Mucosa of stomach (tissue), 1 donor: Measurements from ENCODE around the gene USF1.
"Not testable (repeated sequence)": the region's sequence is repeated elsewhere in the genome, so short reads cannot be mapped to it uniquely, and the experiment has no call there.

Experiments used
- H3K27me3 ChIP-seq: one replicate; pipeline ENCODE4 v1.7.0; 2013; ENCODE audit warnings: mild to moderate bottlenecking, low read length; ENCODE audit not compliant: control insufficient read depth, insufficient read depth
- H3K36me3 ChIP-seq: one replicate; pipeline ENCODE4 v1.7.0; 2013; ENCODE audit warnings: low read length; ENCODE audit not compliant: control insufficient read depth, insufficient read depth
- H3K4me1 ChIP-seq: one replicate; pipeline ENCODE4 v1.7.0; 2013; ENCODE audit warnings: mild to moderate bottlenecking, low read length; ENCODE audit not compliant: control insufficient read depth, insufficient read depth
- H3K4me3 ChIP-seq: one replicate; pipeline ENCODE4 v1.7.0; 2013; ENCODE audit warnings: low read length
- H3K9ac ChIP-seq: one replicate; pipeline ENCODE4 v1.7.0; 2013; ENCODE audit warnings: mild to moderate bottlenecking, low read length, moderate library complexity
- H3K9me3 ChIP-seq: one replicate; pipeline ENCODE4 v1.7.0; 2013; ENCODE audit warnings: mild to moderate bottlenecking, low read length, moderate library complexity; ENCODE audit not compliant: control insufficient read depth
- donor health status: Pancreatic carcinoma.

The USF1 gene

GRCh38 chr1:161073474-161074121, 27.8 kb upstream of the USF1 start:
- Histone ChIP-seq H3K4me1 (peaks cover 34% of the 10 kb centered on the region), H3K9ac (no peak overlapping the region), H3K27me3 (no peaks in the 10 kb centered on the region), H3K9me3 (no peaks in the 10 kb centered on the region), H3K4me3 (no peak overlapping the region), H3K36me3 (peaks cover 18% of the 10 kb centered on the region)

GRCh38 chr1:161072751-161073449, 27.1 kb upstream of the USF1 start:
- no peak overlapping the region for H3K9ac ChIP-seq
- peaks cover 18% of the 10 kb centered on the region for H3K36me3 ChIP-seq
- no peak overlapping the region for H3K4me3 ChIP-seq
- peaks cover 40% of the 10 kb centered on the region for H3K4me1 ChIP-seq
- no peaks in the 10 kb centered on the region for H3K9me3 ChIP-seq
- H3K27me3 ChIP-seq = no peaks in the 10 kb centered on the region

- no peaks in the 10 kb centered on the region for H3K9me3 ChIP-seq
- peaks cover 13% of the 10 kb centered on the region for H3K36me3 ChIP-seq
- peaks cover 40% of the 10 kb centered on the region for H3K4me1 ChIP-seq
- H3K27me3 ChIP-seq = no peaks in the 10 kb centered on the region
- H3K9ac ChIP-seq = no peak overlapping the region
- no peak overlapping the region for H3K4me3 ChIP-seq
Measured at GRCh38 chr1:161071886-161072371, 26.2 kb upstream of the USF1 start.

- Histone ChIP-seq H3K9ac (no peak overlapping the region), H3K36me3 (peaks cover 13% of the 10 kb centered on the region), H3K27me3 (no peaks in the 10 kb centered on the region), H3K4me3 (no peak overlapping the region), H3K4me1 (peaks cover 40% of the 10 kb centered on the region), H3K9me3 (no peaks in the 10 kb centered on the region)
Measured at GRCh38 chr1:161070761-161071160, 25.0 kb upstream of the USF1 start.

- Histone ChIP-seq H3K4me1 (peaks cover 36% of the 10 kb centered on the region), H3K9ac (peak within 1 kb of the TSS; percentile 29), H3K36me3 (peaks cover 13% of the 10 kb centered on the region), H3K4me3 (no peak within 1 kb of the TSS), H3K27me3 (no peaks in the 10 kb centered on the region), H3K9me3 (no peaks in the 10 kb centered on the region)
Measured at GRCh38 chr1:161069731-161070270, 24.0 kb upstream of the USF1 start, which contains the start of gene ARHGAP30. Gene ARHGAP30, minus strand, starts transcription at chr1:161069891. Its CDS starts 267 bp downstream, at chr1:161069624.

GRCh38 chr1:161069241-161069640, 23.5 kb upstream of the USF1 start:
- H3K9me3 ChIP-seq = no peaks in the 10 kb centered on the region
- peak overlapping the region; percentile 29 for H3K9ac ChIP-seq
- no peak overlapping the region for H3K4me3 ChIP-seq
- no peaks in the 10 kb centered on the region for H3K27me3 ChIP-seq
- peaks cover 31% of the 10 kb centered on the region for H3K4me1 ChIP-seq
- peaks cover 12% of the 10 kb centered on the region for H3K36me3 ChIP-seq

GRCh38 chr1:161068306-161069234, 22.8 kb upstream of the USF1 start:
- H3K27me3 ChIP-seq = no peaks in the 10 kb centered on the region
- peaks cover 24% of the 10 kb centered on the region for H3K4me1 ChIP-seq
- H3K36me3 ChIP-seq = peaks cover 5% of the 10 kb centered on the region
- H3K4me3 ChIP-seq = no peak overlapping the region
- H3K9me3 ChIP-seq = no peaks in the 10 kb centered on the region
- H3K9ac ChIP-seq = peak overlapping the region; percentile 29

- no peak overlapping the region for H3K9ac ChIP-seq
- H3K36me3 ChIP-seq = no peaks in the 10 kb centered on the region
- H3K4me1 ChIP-seq = peaks cover 22% of the 10 kb centered on the region
- no peak overlapping the region for H3K4me3 ChIP-seq
- H3K27me3 ChIP-seq = no peaks in the 10 kb centered on the region
- H3K9me3 ChIP-seq = no peaks in the 10 kb centered on the region
Measured at GRCh38 chr1:161066694-161067093, 20.9 kb upstream of the USF1 start.

- H3K9ac ChIP-seq, H3K36me3 ChIP-seq, H3K27me3 ChIP-seq, H3K4me3 ChIP-seq, H3K9me3 ChIP-seq: not testable (repeated sequence)
- peaks cover 22% of the 10 kb centered on the region for H3K4me1 ChIP-seq
Measured at GRCh38 chr1:161065681-161066080, 19.9 kb upstream of the USF1 start.

GRCh38 chr1:161063936-161064335, 18.2 kb upstream of the USF1 start:
- peaks cover 17% of the 10 kb centered on the region for H3K4me1 ChIP-seq
- not testable (repeated sequence) for H3K9ac ChIP-seq, H3K9me3 ChIP-seq, H3K27me3 ChIP-seq, H3K4me3 ChIP-seq, H3K36me3 ChIP-seq

- Histone ChIP-seq H3K27me3 (no peaks in the 10 kb centered on the region), H3K9ac (no peak overlapping the region), H3K9me3 (no peaks in the 10 kb centered on the region), H3K36me3 (no peaks in the 10 kb centered on the region), H3K4me1 (peaks cover 7% of the 10 kb centered on the region), H3K4me3 (no peak overlapping the region)
Measured at GRCh38 chr1:161061419-161061818, 15.6 kb upstream of the USF1 start.
